G401 (cell line): ENCODE measurements around the gene CTDP1. TPM values are rescaled to one million over a fixed set of nuclear protein-coding genes. Genes with fewer than 3 reads are reported as not detected.

Experiments
- DNase-seq: peaks from one replicate; pipeline ENCODE4 v3.0.0-alpha.2; 2015; ENCODE audit warnings: low spot score
- in situ Hi-C: cut with HindIII; loops from 2 replicates; pipeline ENCODE4 v1.10.0; 2016; ENCODE audit warnings: low sequenced_read_pairs, mixed read lengths
- total RNA-seq: library from RNA; depleted of rRNA; stranded (reverse); fragments of >200 nt; shearing (Covaris generic); gene quantifications from 2 replicates; pipeline ENCODE4 v1.2.3, GENCODE V29; 2014

Gene CTDP1
- total RNA-seq, 1 experiment from 2014 or later: 37.1 TPM

DNA sequence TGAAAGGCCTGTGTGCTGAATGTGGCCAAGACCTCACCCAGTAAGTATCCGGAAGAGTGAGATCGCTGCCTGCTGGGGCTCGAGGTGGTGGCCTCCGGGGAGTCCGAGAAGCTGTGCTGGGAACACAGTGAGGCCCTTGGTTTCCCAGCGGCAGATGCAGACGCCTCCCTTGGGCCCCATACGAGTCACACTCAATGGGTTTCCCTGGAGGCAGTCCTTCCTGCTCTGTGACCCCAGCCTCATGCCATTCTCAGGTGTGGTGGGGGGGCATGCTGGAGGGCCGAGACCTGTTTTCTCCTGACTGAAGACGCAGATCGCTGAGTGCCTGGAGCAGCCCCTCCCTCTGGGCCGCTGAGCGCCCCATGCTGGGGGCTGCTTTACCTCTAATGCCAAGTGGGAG, 15.7 kb downstream of the CTDP1 start:
- in situ Hi-C loops: no loop called here
- DNase-seq: no peak

DNA sequence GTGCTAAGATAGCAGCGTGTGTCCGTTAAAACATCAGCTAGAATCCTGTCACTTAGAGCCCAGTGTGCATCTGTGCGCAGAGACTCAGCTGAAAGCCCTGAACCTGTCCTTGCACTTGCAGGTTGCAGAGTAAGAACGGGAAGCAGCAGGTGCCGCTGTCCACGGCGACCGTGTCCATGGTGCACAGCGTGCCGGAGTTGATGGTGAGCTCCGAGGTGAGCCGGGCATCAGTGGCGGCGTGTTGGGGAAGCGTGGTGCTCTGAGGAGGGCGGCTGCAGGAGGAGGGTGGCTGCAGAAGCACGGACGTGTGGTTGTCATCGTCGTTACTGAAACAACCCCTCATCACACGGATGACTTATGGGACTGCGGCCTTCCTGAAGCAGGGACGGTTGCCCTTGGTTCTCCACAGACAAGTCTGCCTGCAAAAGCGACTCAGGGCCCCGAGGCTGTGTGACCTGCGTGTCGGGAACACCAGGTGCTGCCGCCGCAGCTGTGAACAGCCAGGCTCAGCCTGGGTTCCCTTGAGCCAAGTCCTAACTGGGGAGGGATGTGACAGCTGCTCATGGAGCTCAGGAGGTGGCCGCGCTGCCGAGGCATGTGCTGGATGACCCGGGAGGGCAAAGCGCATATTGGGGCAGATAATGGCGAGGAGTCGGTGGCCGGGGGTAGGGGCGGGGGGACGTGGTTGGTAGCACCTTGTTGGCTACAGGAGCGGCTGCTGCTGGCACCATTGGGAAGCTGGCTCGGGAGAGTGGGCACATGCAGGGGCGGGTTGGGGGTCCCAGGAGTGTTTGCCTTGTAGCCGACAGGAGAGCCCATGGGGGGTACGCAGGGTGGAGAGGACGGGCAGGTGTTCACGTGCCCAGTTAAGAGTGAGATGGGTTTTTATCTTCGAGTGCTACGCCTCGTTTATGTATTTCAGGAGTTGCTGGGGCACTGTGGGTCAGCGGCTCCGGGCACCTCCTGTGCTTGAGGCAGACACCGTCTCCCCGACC, 16.6 kb downstream of the CTDP1 start:
- DNase-seq: no peak
- in situ Hi-C loops: no loop called here

DNA sequence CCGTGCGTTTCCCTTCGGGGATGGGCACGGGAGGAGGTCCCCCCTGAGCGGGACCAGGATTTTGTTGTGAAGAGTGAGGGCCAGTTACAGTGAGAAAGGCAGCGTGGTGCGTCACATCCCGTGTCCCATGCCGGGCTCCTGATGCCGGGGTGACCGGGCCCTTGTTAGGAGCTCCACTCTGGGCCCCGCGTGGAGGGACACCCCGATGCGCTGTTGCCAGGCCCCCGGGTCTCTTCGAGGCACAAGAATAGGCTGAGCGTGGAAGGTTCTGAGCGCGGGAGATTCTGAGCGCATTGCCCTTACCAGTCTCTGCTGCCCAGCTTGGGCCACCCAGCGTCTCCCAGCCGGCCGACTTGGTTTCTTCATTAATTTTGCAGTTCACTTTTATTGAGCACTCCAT, 17.6 kb downstream of the CTDP1 start:
- in situ Hi-C loops: no loop called here
- DNase-seq: no peak

DNA sequence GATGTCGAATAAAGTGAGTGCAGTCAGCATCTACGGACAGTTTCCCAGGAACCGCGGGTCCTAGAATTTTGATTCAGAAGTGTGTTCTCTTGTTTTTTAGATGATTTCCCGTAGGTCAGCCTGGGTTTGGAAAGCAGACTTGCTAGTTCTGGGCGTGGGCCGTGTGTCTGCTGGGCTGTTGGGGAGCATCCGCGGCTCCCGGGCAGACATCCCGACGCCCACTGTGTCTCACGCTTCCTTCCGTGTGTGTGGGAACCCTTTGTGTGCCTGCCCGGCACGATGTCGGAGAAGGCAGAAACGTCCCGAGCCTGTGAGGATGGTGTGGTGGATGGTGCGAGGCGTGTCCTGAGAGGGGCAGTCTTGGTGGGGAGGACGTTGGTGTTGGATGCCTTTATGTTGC, 18.4 kb downstream of the CTDP1 start:
- DNase-seq: no peak
- in situ Hi-C loops: no loop called here

DNA sequence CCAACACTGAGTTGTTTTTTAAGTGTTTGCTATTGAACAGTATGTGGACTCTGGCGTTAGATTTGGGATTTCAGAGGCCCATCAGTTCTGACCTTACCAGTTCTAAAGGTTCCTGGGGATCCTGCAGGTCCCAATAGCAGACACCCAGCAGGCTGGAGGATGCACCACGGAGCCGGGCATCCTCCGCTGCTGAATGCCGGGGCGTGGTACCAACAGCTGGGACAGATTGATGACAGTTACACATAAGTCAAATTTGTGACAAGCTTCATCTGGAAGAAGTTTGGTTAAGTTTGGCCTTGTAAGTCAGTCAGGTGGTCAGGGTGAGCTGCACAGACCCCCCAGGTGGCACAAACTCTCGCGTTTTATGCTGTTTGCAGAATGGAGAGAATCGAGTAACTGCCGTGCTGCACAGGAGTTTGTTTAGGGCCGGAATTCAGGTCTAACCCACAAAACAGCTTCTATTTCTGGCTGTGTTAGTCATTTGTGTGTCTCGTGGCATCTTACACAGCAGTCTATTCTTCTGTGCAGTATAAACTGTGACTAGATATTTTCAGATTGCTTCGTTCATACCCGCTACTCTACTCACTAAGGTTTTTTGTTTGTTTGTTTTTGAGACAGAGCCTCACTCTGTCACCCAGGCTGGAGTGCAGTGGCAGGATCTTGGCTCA, 19.2 kb downstream of the CTDP1 start:
- in situ Hi-C loops: no loop called here

DNA sequence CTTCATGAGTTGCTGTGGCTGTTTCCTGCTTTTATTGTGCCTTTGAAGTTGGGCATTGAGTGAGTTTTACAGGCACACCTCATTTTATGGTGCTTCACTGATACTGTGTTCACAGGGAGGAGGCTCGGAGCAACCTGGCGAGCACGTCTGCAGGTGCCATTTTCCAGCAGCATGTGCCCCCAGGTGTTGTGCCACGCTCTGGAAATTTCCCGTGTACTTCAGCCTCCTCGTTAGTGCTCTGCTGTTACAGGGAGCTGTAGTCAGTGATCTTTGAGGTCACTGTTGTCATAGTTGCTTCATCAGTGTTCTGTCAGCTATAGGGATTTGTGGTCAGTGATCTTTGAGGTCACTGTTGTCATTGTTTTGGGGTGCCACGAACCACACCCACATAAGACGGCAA, 20.1 kb downstream of the CTDP1 start:
- no peak for DNase-seq
- in situ Hi-C loops: no loop called here

More for the DNA sequence above, 19.2 kb downstream of the CTDP1 start:
- no peak for DNase-seq

DNA sequence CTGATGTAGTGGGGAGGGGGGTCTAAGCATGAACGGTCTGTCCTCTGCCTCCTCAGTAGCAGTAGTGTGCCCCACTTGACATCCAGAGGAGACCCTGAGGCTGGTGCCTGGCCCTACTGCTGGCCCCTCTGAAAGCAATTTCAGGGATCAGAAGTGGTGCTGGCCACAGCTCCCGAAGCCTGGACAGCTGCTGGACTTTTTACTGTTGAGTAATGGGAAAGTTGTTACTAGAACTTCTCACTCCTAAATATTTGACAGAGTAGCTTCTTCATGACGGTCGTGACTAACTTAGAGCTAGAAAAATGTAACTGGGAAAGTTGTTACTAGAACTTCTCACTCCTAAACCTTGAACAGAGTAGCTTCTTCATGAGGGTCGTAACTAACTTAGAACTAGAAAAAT, 23.3 kb downstream of the CTDP1 start:
- DNase-seq: no peak
- in situ Hi-C loops: no loop called here

DNA sequence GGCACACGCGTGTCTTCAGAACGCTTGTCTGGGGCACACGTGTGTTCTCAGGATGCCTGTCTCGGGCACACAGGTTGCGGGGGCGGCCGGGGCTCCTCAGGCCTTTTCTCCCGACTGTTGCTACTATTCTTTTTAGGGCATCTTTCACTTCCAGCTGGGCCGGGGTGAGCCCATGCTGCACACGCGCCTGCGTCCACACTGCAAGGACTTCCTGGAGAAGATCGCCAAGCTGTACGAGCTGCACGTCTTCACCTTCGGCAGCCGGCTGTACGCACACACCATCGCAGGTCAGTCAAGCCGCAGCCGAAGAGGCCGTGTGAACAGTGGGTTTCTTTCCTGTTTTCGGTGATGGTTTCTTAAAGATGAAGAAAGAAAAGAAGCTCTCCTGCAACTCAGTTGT, 25.0 kb downstream of the CTDP1 start:
- no peak for DNase-seq
- in situ Hi-C loops: no loop called here

DNA sequence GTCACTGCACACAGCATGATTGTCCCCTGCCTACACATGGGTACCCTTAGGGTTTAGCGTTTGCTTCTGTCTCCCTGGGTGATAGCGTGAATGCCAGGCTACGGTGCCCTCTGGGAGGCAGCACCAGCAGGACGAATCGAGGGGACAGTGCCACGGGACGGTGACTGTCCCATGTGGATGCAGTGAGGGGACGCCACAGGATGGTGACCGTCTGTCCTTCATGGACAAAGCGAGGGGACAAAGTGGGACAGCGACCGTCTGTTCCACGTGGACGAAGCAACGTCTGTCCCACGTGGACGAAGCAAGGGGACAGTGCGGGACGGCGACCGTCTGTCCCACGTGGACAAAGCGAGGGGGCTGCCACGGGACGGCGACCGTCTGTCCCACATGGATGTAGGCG, 25.7 kb downstream of the CTDP1 start:
- DNase-seq: no peak
- in situ Hi-C loops: no loop called here

DNA sequence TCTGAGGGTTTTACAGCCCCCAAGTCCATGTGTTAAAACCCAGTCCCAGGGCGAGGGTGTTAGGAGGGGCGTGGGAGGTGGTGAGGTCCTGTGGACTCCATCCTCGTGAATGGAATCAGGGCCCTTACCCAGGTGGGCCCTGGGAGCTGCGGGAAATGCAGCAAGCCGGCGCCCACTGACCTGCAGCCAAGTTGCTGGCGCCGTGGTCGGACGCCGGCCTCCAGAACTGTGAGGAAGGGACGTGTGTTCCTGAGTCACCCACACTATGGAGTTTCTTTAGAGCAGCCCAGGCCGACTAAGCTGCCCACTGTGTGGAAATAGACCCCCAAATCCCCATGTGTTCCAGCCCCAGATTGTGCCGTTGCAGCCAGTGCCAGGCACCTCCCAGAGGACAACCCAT, 26.4 kb downstream of the CTDP1 start:
- no peak for DNase-seq
- in situ Hi-C loops: no loop called here

DNA sequence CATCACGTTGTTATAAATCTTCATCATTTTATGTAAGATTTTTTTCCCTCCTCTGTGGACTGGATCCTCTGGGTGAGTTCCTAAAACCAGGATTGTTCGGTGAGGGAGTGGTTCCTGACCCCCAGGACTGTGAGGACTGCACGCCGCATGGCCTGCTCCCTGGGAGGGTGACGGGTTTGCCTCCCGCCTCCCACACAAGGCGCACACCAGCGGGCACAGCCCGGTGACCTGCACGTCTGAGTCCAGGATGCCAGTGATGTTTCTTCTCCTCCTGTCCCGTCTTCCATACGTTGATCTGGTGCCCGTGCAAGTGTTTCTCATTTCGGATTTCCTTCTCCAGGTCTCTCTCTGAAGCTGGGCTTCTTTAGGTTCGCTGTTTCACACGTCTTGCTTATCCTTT, 27.1 kb downstream of the CTDP1 start:
- DNase-seq: no peak
- in situ Hi-C loops: no loop called here

DNA sequence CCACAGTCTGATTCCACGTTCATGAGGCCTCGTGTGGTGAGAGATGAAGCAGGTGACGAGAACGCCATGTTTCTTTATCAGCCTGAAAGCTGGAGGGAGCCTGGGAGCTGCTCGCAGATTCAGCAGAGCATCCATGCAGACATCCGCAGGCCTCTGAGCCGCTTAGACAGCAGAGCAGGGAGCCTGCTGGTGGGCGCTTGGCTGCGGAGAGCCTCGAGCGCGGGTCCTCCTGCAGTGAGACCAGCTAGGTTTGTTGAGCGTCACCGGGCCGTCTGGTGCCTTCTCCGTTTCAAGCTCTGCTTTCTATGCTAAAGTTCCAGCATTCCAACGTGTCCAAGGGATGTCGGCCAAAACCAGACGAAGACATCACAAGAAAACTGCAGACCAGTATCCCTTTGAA, 27.6 kb downstream of the CTDP1 start:
- DNase-seq: no peak
- in situ Hi-C loops: no loop called here

DNA sequence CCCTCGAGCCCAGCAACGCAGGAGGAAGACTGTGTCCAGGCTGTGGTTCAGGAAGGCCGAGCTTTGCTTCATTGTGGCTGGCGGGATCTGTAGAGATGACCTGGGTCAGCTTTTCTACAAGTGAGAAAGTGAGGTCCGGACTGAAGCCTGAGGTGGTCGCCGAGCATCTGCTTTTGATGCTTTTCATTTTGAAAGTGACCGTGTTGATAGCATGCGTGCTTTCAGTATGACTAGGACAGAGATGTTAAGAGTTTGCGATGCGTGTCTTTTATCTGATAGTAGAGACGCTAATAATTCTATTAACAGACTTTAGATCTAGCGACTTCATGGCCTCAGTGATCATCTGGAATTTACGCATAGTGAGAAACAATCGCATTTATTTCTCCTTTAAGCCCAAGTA, 28.1 kb downstream of the CTDP1 start:
- in situ Hi-C loops: no loop called here
- no peak for DNase-seq

DNA sequence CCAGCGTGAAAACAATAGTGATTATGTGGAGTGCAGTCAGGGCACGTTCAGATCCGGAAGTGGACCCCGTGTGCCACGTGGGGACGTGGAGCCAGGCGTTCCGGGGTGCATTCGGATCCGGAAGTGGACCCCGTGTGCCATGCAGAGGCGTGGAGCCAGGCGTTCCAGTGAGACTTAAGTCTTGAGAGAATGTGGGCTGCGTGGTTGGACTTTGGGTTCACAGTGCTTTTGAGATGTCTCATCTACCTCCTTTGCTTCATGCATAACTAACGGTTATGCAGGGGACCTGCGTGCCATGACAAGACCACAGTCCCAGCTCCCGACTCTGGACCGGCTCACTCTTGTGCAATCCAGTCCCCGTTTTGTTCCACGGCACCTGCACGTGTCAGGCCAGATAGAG, 28.8 kb downstream of the CTDP1 start:
- in situ Hi-C loops: no loop called here
- no peak for DNase-seq

DNA sequence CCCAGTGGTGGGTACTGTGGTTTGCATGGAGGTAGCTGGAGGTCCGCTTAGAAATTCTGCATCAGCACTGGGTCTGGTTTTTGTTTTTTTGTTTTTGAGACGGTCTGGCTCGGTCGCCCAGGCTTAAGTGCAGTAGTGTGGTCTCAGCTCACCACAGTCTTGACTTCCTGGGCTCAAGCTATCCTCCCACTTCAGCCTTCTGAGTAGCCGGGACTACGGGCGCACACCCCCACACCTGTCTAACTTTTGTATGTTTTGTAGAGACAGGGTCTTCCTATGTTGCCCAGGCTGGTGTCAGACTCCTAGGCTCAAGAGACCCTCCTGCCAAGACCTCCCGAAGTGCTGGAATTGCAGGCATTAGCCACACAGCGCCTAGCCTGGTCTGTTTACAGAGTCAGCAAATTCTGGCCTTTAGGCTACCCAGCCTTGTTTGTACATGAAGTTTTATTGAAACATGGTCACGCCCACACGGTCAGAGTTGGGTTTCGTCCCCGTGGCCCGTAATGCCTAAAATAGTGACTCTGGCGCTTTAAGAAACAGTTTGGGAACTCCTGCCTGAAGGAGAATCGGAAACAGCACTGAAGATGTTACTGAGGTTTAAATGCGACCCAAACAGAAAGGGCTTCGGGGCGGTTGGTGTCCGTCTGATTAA, 32.7 kb downstream of the CTDP1 start:
- no peak for DNase-seq
- in situ Hi-C loops: no loop called here

DNA sequence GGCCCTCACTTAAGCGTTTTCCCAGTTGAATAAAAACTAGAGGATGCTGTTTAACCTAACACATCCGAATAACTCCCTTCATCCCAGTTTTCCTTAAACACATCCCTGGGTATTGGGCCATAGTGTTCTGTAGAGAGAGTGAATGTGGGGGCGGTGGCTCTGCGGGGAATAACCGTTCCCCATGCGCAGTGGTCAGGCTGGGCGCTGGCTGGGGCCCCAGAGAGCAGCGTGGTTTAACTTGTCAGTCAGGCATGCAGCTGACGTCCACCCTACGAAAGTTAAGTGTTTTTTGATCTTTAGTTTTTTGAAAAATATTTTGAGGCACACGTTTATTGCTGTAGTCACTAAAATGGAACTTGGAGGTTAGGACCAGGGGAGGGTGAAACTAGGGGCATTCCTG, 33.7 kb downstream of the CTDP1 start:
- in situ Hi-C loops: no loop called here
- DNase-seq: no peak

DNA sequence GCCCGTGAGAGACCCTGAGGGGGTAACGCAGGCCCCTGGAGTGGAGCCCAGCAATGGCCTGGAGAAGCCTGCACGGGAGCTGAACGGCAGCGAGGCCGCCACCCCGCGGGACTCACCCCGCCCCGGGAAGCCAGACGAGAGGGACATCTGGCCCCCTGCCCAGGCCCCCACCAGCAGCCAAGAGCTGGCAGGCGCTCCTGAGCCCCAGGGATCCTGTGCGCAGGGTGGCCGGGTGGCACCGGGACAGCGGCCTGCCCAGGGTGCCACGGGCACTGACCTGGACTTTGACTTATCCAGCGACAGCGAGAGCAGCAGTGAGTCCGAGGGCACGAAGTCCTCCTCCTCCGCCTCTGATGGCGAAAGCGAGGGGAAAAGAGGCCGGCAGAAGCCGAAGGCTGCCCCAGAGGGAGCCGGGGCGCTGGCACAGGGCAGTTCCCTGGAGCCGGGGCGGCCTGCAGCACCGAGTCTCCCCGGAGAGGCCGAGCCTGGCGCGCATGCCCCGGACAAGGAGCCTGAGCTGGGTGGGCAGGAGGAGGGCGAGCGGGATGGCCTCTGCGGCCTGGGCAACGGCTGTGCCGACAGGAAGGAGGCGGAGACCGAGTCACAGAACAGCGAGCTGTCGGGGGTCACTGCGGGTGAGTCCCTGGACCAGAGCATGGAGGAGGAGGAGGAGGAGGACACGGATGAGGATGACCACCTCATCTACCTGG, 35.1 kb downstream of the CTDP1 start:
- DNase-seq: no peak
- in situ Hi-C loops: no loop called here

DNA sequence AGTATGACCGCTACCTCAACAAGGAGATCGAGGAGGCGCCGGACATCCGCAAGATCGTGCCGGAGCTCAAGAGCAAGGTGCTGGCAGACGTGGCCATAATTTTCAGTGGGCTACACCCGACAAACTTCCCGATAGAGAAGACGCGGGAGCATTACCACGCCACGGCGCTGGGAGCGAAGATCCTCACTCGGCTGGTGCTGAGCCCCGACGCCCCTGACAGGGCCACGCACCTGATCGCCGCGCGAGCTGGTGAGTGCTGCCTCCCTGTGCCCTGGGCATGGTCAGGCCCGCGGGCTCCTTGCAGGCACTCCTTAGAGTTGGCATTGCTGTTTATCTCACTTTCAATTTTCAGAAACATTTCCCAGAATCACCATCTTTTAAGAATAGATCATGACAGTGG, 35.7 kb downstream of the CTDP1 start:
- no peak for DNase-seq
- in situ Hi-C loops: no loop called here

DNA sequence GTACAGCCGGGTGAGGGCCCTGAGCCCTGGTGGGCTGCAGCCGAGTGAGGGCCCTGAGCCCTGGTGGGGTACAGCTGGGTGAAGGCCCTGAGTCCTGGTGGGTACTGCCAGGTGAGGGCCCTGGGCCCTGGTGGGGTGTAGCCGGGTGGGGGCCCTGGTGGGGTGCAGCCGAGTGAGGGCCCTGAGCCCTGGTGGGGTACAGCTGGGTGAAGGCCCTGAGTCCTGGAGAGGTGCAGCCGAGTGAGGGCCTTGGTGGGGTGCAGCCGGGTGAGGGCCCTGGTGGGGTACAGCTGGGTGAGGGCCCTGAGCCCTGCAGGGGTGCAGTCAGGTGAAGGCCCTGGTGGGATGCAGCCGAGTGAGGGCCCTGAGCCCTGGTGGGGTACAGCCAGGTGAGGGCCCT, 37.5 kb downstream of the CTDP1 start:
- in situ Hi-C loops: no loop called here
- no peak for DNase-seq
